Muscle layer of colon (tissue), 2 donors: Measurements from ENCODE around the gene SCAMP4.

ENCODE experiments used
- H3K27ac ChIP-seq: one replicate; pipeline ENCODE4 v1.7.0; 2013; ENCODE audit warnings: low read depth, mild to moderate bottlenecking, low read length, moderate library complexity
- H3K27me3 ChIP-seq, 2 donors: one replicate each; pipeline ENCODE4 v1.7.0; 2013; ENCODE audit warnings: low read length in 2 of 2, mild to moderate bottlenecking in 2 of 2; ENCODE audit not compliant: insufficient read depth in 2 of 2, control insufficient read depth in 1 of 2
- H3K36me3 ChIP-seq: one replicate; pipeline ENCODE4 v1.7.0; 2013; ENCODE audit warnings: mild to moderate bottlenecking, low read length; ENCODE audit not compliant: insufficient read depth
- H3K4me1 ChIP-seq: one replicate; pipeline ENCODE4 v1.7.0; 2013; ENCODE audit warnings: mild to moderate bottlenecking, low read length; ENCODE audit not compliant: insufficient read depth
- H3K4me3 ChIP-seq, 2 donors: one replicate each; pipeline ENCODE4 v1.7.0; 2013; ENCODE audit warnings: low read length in 2 of 2, low read depth in 1 of 2, mild to moderate bottlenecking in 1 of 2, moderate library complexity in 1 of 2
- H3K9ac ChIP-seq: one replicate; pipeline ENCODE4 v1.7.0; 2013; ENCODE audit warnings: low read length
- H3K9me3 ChIP-seq: one replicate; pipeline ENCODE4 v1.7.0; 2013; ENCODE audit warnings: mild to moderate bottlenecking, low read length
- donor health status: abdominal sarcoma.
- donor health status: Adenocarcinoma of cecum.

The SCAMP4 gene

GRCh38 chr19:1861599-1862031 lies 43.6 kb upstream of the SCAMP4 start:
- Histone ChIP-seq H3K4me3 (peak overlapping the region; percentile 38 to 47), H3K9me3 (no peaks in the 10 kb centered on the region), H3K4me1 (peaks cover 34% of the 10 kb centered on the region), H3K27ac (no peak overlapping the region), H3K9ac (no peak overlapping the region), H3K27me3 (peaks cover 14 to 49% of the 10 kb centered on the region in 2 donors), H3K36me3 (no peaks in the 10 kb centered on the region)

DNA sequence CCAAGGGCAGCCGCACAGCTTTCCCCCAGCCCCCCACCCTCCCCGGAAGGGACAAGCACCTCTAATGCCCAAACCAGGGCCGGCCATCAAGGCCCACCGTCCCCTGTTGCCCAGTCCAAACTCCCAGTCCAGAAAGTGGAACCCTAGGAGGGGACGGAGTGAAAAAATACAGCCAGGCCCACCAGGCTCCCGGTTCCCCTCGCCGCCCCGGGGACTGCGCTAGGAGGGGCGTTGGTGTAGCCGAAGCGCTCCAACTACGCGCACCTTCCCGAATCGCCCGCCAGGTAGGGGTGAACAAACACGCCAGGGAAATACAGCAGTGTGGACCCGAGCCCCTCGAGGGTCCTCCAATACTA lies 43.2 kb upstream of the SCAMP4 start:
- Histone ChIP-seq H3K9ac (no peak overlapping the region), H3K4me1 (peaks cover 34% of the 10 kb centered on the region), H3K9me3 (no peaks in the 10 kb centered on the region), H3K4me3 (peak overlapping the region; percentile 38 to 47), H3K27me3 (peaks cover 14 to 47% of the 10 kb centered on the region in 2 donors), H3K36me3 (no peaks in the 10 kb centered on the region), H3K27ac (peak overlapping the region; percentile 58)

DNA sequence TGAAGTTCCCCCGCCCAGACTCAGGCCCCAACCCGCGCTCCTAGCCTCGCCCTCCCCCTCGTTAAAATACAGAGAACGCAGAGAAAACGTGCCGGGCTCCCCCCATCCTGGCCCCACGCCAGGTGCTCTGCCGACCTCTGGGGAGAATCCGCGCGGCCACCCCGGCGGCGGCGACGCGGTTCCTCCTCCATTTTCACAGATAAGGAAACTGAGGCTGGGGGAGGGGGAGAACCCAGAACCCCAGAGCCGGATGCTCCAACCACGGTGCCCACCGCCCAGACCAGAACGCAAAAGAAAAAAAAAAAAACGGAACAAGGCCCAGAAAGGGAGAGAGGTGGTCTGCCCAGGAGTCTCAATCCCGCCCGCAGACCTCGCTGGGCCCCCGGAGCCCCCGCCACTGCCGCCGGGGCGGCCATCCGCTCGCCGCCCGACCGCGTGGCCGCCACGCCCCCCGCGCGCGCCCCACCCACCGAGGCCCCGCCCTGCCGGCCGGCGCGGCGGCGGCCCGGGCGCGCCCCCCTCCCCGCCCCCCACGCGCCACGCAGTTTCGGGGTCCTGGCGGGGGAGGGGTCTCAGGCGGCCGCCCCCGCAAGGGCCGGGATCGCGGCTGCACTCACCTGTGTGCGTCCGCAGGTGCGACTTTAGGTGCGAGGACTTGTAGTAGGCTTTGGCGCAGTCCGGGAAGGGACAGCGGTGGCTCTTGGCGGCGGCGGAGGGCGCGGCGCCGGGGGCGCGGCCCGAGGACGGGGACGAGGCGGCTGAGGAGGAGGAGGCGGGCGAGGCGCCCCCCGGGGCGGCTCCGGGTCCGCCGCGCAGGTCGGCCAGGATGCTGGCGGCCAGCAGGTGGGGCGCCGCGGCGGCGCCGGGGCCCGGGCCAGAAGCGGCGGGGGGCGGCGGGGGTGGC lies 42.5 kb upstream of the SCAMP4 start:
- Histone ChIP-seq H3K27me3 (peaks cover 14 to 40% of the 10 kb centered on the region in 2 donors), H3K4me1 (peaks cover 28% of the 10 kb centered on the region), H3K9ac (no peak overlapping the region), H3K36me3 (no peaks in the 10 kb centered on the region), H3K27ac (peak overlapping the region; percentile 58), H3K9me3 (no peaks in the 10 kb centered on the region), H3K4me3 (peak overlapping the region; percentile 47 to 54)

- no peak within 1 kb of the TSS for H3K9ac ChIP-seq
- peaks cover 23% of the 10 kb centered on the region for H3K4me1 ChIP-seq
Measured at GRCh38 chr19:1863328-1863637, 41.9 kb upstream of the SCAMP4 start, which contains the start of gene KLF16. KLF16 (minus strand) TSS chr19:1863579; CDS start chr19:1863497, 82 bp downstream.

GRCh38 chr19:1863638-1864479 lies 41.3 kb upstream of the SCAMP4 start:
- no peaks in the 10 kb centered on the region for H3K9me3 ChIP-seq
- H3K4me3 ChIP-seq, result peak overlapping the region; percentile 67 to 90
- H3K36me3 ChIP-seq, result no peaks in the 10 kb centered on the region
- no peak overlapping the region for H3K9ac ChIP-seq
- H3K27ac ChIP-seq, result peak overlapping the region; percentile 92
- peaks cover 23% of the 10 kb centered on the region for H3K4me1 ChIP-seq
- H3K27me3 ChIP-seq, result peaks cover 14 to 29% of the 10 kb centered on the region in 2 donors

More at GRCh38 chr19:1863328-1863637, 41.9 kb upstream of the SCAMP4 start, which contains the start of gene KLF16:
- peak within 1 kb of the TSS; percentile 92 for H3K27ac ChIP-seq
- peaks cover 14 to 34% of the 10 kb centered on the region in 2 donors for H3K27me3 ChIP-seq
- peak within 1 kb of the TSS; percentile 67 to 90 for H3K4me3 ChIP-seq
- H3K36me3 ChIP-seq, result no peaks in the 10 kb centered on the region
- H3K9me3 ChIP-seq, result no peaks in the 10 kb centered on the region

- H3K36me3 ChIP-seq, result no peaks in the 10 kb centered on the region
- peaks cover 14 to 25% of the 10 kb centered on the region in 2 donors for H3K27me3 ChIP-seq
- H3K4me3 ChIP-seq, result peak overlapping the region; percentile 67 to 90
- no peak overlapping the region for H3K9ac ChIP-seq
- peak overlapping the region; percentile 92 for H3K27ac ChIP-seq
- H3K9me3 ChIP-seq, result no peaks in the 10 kb centered on the region
- H3K4me1 ChIP-seq, result peaks cover 23% of the 10 kb centered on the region
Measured at GRCh38 chr19:1864480-1865171, 40.6 kb upstream of the SCAMP4 start.

DNA sequence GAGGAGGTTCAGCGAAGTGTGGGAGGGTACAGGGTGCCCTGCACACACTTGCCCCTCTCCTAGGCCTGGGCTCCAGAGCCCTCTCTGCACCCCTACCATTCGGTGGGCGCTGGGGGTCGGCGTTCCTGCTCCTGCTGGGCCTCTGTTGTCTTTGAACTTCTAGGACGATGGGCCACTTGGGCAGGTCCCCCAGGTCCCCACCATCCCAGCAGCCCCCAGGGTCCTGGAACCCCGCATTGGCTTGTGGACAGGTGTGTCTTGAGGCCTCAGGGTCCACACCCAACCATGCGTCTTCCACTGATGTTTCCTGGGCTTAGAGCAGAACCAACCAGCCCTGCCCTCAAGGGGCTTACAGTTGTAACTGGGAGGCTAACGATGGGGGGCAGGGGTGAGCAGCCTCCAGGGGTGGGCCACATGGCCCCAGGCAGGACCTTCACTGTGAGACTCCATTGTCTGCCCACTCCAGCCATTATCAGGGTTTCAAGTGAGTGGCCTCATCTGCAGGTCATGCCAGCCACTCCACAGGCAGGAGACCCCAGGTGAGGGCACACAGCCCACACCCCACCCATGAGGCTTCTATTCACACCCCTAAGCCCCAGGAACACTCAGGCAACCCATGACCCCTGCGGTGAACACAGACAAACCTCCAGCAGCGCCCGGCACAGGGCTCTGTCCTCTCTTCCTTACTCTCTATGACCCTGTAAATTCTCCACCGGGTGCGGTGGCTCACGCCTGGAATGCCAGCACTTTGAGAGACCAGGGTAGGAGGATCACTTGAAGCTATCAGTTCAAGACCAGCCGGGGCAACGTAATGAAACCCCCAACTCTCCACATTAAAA lies 39.8 kb upstream of the SCAMP4 start:
- H3K9ac ChIP-seq, result no peak overlapping the region
- H3K27ac ChIP-seq, result peak overlapping the region; percentile 92
- no peaks in the 10 kb centered on the region for H3K9me3 ChIP-seq
- H3K27me3 ChIP-seq, result peaks cover 10 to 17% of the 10 kb centered on the region in 2 donors
- no peaks in the 10 kb centered on the region for H3K36me3 ChIP-seq
- peaks cover 19% of the 10 kb centered on the region for H3K4me1 ChIP-seq
- peak overlapping the region in 1 of 2 donors; percentile 67 for H3K4me3 ChIP-seq

DNA sequence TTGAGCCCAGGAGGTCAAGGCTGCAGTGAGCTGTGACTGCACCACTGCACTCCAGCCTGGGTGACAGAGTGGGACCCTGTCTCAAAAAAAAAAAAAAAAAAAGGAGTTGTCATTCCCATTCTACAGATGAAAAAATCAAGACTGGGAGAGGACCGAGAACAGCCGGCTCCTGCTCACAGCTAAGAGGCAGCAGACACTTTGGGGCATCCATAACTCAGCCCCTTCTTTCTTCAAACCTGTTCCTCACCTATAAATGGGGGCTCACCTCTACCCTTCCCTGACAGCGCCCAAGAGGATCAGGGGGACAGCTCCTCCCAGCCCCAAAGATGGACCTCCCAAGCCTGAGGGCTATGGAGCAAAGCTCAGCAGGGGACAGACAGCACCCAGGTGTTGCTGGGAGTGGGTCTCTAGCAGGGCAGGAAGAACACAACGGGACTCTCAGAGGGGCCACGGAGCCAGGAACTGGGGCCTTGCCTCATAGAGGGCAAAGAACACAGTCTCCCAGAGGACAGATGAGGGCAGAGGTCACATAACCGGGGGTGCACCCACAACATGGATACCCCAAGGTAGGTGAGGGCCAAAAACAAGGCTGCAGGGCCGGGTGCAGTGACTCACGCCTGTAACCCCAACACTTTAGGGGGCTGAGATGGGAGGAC lies 38.4 kb upstream of the SCAMP4 start:
- H3K9me3 ChIP-seq, result no peaks in the 10 kb centered on the region

GRCh38 chr19:1867349-1867724 lies 37.9 kb upstream of the SCAMP4 start:
- no peak overlapping the region for H3K27ac ChIP-seq
- no peak overlapping the region for H3K9ac ChIP-seq
- no peaks in the 10 kb centered on the region for H3K9me3 ChIP-seq
- H3K36me3 ChIP-seq, result no peaks in the 10 kb centered on the region
- H3K4me1 ChIP-seq, result peaks cover 3% of the 10 kb centered on the region
- H3K4me3 ChIP-seq, result no peak overlapping the region
- H3K27me3 ChIP-seq, result peaks cover 0 to 1% of the 10 kb centered on the region in 2 donors

More for the DNA sequence above, 38.4 kb upstream of the SCAMP4 start:
- no peak overlapping the region for H3K9ac ChIP-seq
- H3K4me1 ChIP-seq, result peaks cover 7% of the 10 kb centered on the region
- no peak overlapping the region for H3K4me3 ChIP-seq
- peaks cover 0 to 6% of the 10 kb centered on the region in 2 donors for H3K27me3 ChIP-seq
- no peak overlapping the region for H3K27ac ChIP-seq
- H3K36me3 ChIP-seq, result no peaks in the 10 kb centered on the region

DNA sequence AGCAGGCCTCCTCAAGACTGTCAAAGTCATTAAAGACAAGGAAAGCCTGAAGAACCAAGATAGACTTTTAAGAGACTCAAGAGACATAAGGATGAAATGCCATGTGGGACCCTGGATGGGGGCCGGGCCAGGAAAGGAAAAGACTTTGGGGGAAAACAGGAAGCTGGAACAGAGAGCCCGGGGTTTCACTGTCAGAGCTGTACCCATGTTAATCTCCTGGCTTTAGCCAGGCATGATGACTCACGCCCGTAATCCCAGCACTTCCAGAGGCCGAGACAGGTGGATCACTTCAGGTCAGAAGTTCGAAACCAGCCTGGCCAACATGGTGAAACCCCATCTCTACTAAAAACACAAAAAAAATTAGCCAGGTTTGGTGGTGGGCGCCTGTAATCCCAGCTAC lies 36.2 kb upstream of the SCAMP4 start:
- H3K9ac ChIP-seq, result no peak overlapping the region
- no peaks in the 10 kb centered on the region for H3K36me3 ChIP-seq
- no peak overlapping the region for H3K4me3 ChIP-seq
- H3K27me3 ChIP-seq, result no peaks in the 10 kb centered on the region
- H3K9me3 ChIP-seq, result no peaks in the 10 kb centered on the region
- no peak overlapping the region for H3K27ac ChIP-seq
- H3K4me1 ChIP-seq, result peaks cover 18% of the 10 kb centered on the region
